Left cardiac atrium (tissue), 4 donors: Measurements from ENCODE around the gene LYPLA2. TPM values are rescaled to one million over a fixed set of nuclear protein-coding genes. Genes with fewer than 3 reads are reported as not detected.

ENCODE experiments used
- ATAC-seq, 2 donors: fragments of 200-7000 bp; cut with Tn5 transposase; one replicate each; pipeline ENCODE4 v1.9.1; 2020; ENCODE audit warnings: mild to moderate bottlenecking in 2 of 2, moderate library complexity in 2 of 2
- DNase-seq: peaks from one replicate; pipeline ENCODE4 v3.0.0-alpha.2; 2020
- intact Hi-C, 2 donors: fragments of 100-400 bp; cut with DNase I; formaldehyde crosslinking; loops; one replicate each; pipeline versions ENCODE4 v1.14.1 to v1.15.1; 2022 to 2023
- long read RNA-seq: library from polyadenylated mRNA; unstranded; transcript quantifications from one replicate; pipeline ENCODE4 v2.0.0, GENCODE V29; 2021
- total RNA-seq, 2 donors: library from RNA; stranded (reverse); fragmentation: NEBNext Ultra II Directional; extraction: Animal tissue kit (Norgen Biotek cat#: 25700); gene quantifications; one replicate each; pipeline ENCODE4 v1.2.1, GENCODE V29; 2021
- donor health status: DM: no; HTN: yes; CAD: no.
- donor health status: DM: no; HTN: yes; CAD: no; lungs with severe emphysema.
- donor health status: DM: yes; HTN: yes; CAD: no.
- donor health status: Dilated cardiomyopathy.

Gene LYPLA2
- 10 to 100 TPM; 32.3 to 36.4 TPM for total RNA-seq
- long read RNA-seq, transcript LYPLA2-205 (10 exons, 1,810 nt), result major isoform, 100 of 115 reads
- long read RNA-seq, partial matches to known transcripts, result 3 of 115 reads
- long read RNA-seq, other reads (novel, unspliced or antisense), result 10 of 115 reads

DNA sequence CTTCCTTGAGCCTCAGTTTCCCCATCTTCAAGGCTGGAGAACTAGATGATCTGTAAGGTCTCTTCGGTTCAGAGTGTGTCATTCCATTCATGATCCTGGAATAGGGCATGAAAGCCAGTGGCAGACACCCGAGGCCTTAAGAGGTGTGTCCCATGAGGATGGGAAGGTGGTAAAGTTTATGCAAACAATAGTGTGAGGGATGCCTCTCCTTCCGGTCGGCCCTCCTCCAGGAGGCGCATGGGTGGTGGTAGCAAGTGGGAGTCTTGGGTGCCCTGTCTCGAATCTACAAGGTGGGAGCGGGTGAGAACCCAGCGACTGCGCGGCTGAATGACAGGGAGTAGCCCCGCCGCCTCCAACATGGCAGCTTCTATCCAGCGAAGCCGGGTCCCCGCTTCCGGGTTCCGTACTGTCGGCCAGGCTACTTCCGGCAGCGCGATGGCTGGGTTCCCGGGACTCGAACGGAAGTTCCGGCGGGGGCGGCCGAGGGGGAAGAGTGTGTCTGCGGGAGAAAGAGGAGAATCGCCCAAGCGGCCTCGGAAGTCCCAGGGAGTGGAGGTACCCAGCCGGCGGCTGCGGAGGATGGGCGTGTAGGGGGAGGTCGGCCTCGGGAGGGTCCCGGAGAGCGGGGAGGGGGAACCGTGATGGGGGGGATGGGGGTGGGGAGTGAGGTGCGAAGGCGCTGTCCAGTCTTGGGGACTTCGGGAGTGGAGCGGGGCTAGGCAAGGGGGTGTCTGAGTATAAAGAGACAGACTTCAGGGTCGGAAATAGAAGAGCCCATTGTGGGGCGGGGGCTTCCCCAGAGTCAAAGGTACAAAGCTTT lies at the start of gene LYPLA2:
Gene LYPLA2 (plus strand): TSS at position 450 of the 820 bp plus-strand sequence. CDS start 1,538 bp downstream, outside the sequence.
- ATAC-seq (peak; percentile 92 to 96), DNase-seq (peak; percentile 96)
- intact Hi-C loops, result no loop called here

GRCh38 chr1:23741609-23742008 lies 49.3 kb upstream of the LYPLA2 start:
- DNase-seq (no peak), ATAC-seq (no peak)
- intact Hi-C loops, result loop anchor here in 1 of 2 donors (5.0 kb wide), 1 partner anchor 44 kb away; no protein-coding TSS in a partner anchor

DNA sequence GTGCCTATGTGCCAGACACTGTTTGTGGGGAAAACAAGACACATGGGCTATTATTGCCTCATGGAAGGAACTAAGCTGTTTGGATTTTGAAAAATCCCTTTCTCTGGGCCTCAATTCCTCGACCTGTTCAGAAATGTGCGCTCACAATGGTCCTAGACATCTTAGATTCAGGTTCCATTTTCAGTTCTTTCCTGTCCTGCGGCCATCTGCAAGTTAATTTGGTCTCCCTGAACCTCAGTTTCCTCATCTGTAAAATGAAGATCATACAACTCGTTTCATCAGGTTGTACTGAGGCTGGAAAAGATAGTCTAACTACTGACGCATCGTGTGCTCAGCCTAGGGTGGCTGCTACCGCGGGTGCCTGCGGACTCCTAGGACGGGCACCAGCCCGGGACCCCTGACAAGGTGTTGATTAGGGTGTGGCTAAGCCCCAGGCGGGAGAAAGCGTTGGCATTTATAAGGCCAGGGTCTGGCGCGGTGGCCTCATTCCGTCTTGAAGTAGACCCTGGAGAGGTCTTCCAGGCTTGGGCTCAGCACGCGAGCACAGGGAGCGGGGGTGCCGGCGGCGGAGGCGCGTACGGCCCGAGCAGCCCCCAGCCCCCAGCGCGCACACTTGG lies 48.2 kb upstream of the LYPLA2 start:
- intact Hi-C loops, result loop anchor here in 1 of 2 donors (5.0 kb wide), 1 partner anchor 45 kb away; no protein-coding TSS in a partner anchor
- DNase-seq, result no peak
- ATAC-seq, result peak in 1 of 2 donors; percentile 27

DNA sequence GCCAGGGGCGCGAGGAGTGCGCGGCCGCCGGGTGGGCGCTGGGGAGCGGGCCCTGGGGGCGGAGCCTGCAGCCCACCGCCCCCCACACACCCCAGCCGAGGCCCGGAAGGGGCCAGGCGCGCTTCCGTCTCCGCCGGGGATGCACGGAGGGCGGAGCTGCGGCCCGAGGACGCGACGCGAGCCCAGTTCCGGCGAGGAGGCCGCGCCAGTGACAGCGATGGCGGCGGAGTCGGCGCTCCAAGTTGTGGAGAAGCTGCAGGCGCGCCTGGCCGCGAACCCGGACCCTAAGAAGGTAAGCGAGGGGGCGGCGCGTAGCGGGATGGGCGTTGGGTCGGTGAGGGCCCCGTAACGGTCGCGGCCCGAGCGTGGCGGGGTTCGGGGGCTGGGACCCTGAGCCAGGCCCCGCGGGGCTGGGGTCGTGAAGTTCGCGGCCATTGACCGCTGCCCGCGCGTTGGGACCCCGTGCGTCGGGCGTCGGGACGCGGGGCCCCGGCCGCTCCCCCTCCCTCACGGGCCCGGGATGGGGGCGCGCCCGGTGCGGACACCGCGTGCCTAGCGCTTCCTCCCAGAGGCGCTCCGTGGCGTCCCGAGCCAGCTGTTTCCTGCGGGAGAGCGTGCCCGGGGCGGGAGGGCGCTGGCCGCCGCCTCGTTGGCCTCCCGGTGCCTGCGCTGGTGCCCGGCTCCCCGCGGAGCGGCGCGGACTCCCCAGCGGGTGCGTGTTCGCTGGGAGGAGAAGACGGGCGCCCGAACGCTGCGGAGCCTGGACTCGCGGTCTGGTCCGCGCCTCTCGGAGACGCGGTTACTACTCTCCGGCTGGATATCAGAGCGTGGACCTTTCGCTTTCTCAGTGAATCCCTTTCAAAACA lies 47.4 kb upstream of the LYPLA2 start, which contains the start of gene ELOA:
Gene ELOA (plus strand): TSS at position 185 of the 866 bp plus-strand sequence. CDS start 33 bp downstream, at position 218.
- ATAC-seq (peak; percentile 97), DNase-seq (peak; percentile 81)
- intact Hi-C loops, result loop anchor here in 1 of 2 donors (5.0 kb wide), 1 partner anchor 46 kb away; no protein-coding TSS in a partner anchor

GRCh38 chr1:23745515-23745914 lies 45.4 kb upstream of the LYPLA2 start:
- DNase-seq (no peak), ATAC-seq (no peak)
- intact Hi-C loops, result no loop called here

DNA sequence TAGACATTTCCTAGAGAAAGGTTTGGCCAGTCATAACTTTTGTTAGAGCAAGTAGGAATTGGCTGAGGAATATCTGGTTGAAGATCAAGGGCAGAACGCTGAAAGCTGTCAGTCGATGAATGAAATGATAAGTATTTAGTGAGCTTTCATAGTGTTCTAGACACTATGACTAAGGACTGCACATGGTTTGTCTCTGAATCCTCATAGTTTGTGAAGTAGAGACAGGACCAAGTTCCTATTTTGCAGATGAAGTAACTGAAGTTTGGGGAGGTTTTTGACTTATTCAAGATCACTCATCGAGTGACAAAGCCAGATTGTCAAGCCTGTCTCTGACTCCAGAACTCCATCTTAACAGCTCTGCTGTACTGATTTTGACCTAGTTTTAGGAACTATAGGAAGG lies 42.9 kb upstream of the LYPLA2 start:
- ATAC-seq (no peak), DNase-seq (no peak)
- intact Hi-C loops, result no loop called here

DNA sequence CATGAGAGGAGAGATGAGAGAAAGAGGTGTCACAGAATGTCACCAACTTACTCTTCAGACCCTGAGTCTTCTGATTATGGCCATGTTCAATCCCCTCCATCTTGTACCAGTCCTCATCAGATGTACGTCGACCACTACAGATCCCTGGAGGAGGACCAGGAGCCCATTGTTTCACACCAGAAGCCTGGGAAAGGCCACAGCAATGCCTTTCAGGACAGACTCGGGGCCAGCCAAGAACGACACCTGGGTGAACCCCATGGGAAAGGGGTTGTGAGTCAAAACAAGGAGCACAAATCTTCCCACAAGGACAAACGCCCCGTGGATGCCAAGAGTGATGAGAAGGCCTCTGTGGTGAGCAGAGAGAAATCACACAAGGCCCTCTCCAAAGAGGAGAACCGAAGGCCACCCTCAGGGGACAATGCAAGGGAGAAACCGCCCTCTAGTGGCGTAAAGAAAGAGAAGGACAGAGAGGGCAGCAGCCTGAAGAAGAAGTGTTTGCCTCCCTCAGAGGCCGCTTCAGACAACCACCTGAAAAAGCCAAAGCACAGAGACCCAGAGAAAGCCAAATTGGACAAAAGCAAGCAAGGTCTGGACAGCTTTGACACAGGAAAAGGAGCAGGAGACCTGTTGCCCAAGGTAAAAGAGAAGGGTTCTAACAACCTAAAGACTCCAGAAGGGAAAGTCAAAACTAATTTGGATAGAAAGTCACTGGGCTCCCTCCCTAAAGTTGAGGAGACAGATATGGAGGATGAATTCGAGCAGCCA lies 39.7 kb upstream of the LYPLA2 start:
- peak; percentile 57 to 70 for ATAC-seq
- intact Hi-C loops, result no loop called here
- no peak for DNase-seq

- intact Hi-C loops, result no loop called here
These were observed 39.1 kb upstream of the LYPLA2 start for GRCh38 chr1:23751815-23752200.

DNA sequence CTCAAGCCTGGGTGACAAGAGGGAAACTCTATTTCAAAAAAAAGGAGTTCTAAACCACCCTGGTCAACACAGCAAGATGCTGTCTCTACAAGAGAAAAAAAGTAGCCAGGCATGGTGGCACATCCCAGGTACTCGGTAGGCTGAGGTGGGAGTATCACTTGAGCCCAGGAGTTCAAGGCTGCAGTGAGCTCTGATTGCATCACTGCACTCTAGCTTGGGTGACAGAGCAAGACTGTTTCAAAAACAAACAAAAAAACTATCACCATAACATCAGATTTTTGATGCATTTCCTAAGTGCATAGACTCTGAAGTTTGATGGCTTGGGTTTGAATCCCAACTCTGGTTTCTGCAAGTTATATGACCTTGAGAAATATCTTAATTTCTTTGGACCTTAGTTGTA lies 38.0 kb upstream of the LYPLA2 start:
- ATAC-seq, result no peak
- no peak for DNase-seq
- intact Hi-C loops, result no loop called here

More at GRCh38 chr1:23751815-23752200, 39.1 kb upstream of the LYPLA2 start:
- no peak for DNase-seq
- ATAC-seq, result no peak

DNA sequence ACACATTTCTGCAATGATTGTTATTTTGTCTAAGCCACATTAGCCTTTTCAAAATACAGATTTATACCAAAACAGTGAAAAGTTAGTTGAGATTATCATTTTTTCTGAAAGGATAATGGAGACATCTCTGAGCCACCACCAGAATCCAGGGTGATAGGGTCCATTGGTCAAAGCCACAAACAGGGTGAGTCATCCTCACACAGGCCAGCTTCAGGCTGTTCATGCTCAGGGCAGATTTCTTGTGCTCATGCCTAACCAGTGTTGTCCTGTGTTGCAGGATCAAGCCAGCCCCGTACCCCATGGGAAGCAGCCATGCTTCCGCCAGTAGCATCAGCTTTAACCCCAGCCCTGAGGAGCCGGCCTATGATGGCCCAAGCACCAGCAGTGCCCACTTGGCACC lies 34.3 kb upstream of the LYPLA2 start:
- DNase-seq, result no peak
- intact Hi-C loops, result no loop called here
- ATAC-seq, result peak in 1 of 2 donors; percentile 31

- no peak for DNase-seq
- no peak for ATAC-seq
- intact Hi-C loops, result no loop called here
These were observed 33.1 kb upstream of the LYPLA2 start for GRCh38 chr1:23757812-23758211.

DNA sequence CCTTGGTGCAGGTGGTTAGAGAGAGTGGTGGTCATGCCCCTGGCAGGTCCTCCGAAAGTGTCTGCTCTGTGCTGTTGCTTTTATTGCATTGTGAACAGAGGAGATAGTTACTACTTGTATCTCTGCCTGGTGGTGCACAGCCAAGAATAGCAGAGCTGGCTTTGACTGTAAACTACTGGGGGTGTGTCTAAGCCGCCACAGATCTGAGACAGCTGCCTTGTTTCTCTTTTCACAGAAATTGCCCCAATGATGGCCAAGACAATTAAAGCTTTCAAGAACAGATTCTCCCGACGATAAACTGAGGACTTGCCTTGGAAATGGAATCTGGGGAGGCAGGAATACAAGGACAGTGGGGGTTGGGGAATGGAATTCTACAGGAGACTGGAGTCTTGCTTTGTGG lies 31.7 kb upstream of the LYPLA2 start:
- peak; percentile 43 for DNase-seq
- intact Hi-C loops, result no loop called here
- ATAC-seq, result peak; percentile 73

GRCh38 chr1:23763041-23763577 lies 27.8 kb upstream of the LYPLA2 start:
- ATAC-seq (no peak), DNase-seq (no peak)
- intact Hi-C loops, result no loop called here

GRCh38 chr1:23768733-23769132 lies 22.2 kb upstream of the LYPLA2 start:
- DNase-seq (no peak), ATAC-seq (peak; percentile 30 to 59)
- intact Hi-C loops, result no loop called here

DNA sequence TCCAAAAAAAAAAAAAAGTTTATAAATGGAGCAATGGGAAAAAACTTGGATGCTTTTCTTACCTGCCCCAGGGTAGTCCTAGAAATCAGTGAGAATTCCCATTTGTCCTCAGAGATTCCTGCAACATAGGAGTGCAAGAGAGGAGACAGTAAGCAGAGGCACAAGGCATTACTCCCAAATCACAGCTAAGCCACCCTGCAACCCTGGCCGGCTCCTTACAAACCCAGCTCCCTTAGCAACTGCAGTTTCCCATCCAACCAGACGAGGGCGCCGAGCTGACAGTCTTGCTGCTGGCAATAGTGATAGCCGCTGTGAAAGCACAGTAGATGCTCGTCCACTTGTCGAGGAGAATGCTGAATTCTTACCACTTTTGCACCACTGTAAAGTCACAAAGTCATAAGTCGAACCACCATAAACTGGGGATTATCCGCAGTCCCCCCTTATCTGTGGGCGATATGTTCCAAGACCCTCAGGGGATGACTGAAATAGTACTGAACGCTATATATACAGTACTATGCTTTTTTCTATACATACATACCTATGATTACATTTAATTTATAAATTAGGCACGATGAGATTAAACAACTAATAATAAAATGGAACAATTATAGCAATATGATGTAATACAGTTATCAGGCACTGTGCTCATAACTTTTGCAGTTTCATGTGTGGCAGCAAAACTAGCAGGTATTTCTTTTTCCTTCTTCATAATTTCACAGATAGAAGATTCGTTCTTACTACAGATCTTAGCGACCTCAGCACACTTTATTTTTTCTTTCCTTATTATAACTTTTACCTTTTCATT lies 18.7 kb upstream of the LYPLA2 start:
- ATAC-seq (peak; percentile 86 to 88), DNase-seq (peak; percentile 88)
- intact Hi-C loops, result loop anchor here in 1 of 2 donors (5.0 kb wide), 2 partner anchors 95 to 145 kb away; partner anchors contain the start of gene FUCA1

GRCh38 chr1:23772854-23773242 lies 18.1 kb upstream of the LYPLA2 start:
- DNase-seq (no peak), ATAC-seq (no peak)
- intact Hi-C loops, result loop anchor here in 1 of 2 donors (5.0 kb wide), 2 partner anchors 94 to 144 kb away; partner anchors contain the start of gene FUCA1
